Measurements from ENCODE around the gene TGFBR1.
A peak's percentile ranks its signal among the peaks of the same experiment; 100 is the strongest.
"Not testable (repeated sequence)": the region's sequence is repeated elsewhere in the genome, so short reads cannot be mapped to it uniquely, and the experiment has no call there.

The TGFBR1 gene

GRCh38 chr9:99076483-99077171 lies 28.3 kb upstream of the TGFBR1 start:
- peak; percentile 57 for DNase-seq

GRCh38 chr9:99078717-99079116 lies 26.2 kb upstream of the TGFBR1 start:
- DNase-seq: no peak

- no peak for DNase-seq
These were observed 25.4 kb upstream of the TGFBR1 start for GRCh38 chr9:99079542-99079941.

GRCh38 chr9:99083051-99083450 lies 21.9 kb upstream of the TGFBR1 start:
- no peak for DNase-seq

GRCh38 chr9:99085949-99086948 lies 18.7 kb upstream of the TGFBR1 start:
- no peak for DNase-seq

- no peak for DNase-seq
These were observed 17.5 kb upstream of the TGFBR1 start for GRCh38 chr9:99087462-99087861.

- no peak for DNase-seq
These were observed 14.4 kb upstream of the TGFBR1 start for GRCh38 chr9:99090336-99091130.

- peak; percentile 40 for DNase-seq
These were observed 12.0 kb upstream of the TGFBR1 start for GRCh38 chr9:99092643-99093491.

- no peak for DNase-seq
These were observed 11.5 kb upstream of the TGFBR1 start for GRCh38 chr9:99093492-99093791.

GRCh38 chr9:99095565-99095964 lies 9.3 kb upstream of the TGFBR1 start:
- no peak for DNase-seq

- DNase-seq: no peak
These were observed 8.5 kb upstream of the TGFBR1 start for GRCh38 chr9:99096409-99096808.

- DNase-seq: not testable (repeated sequence)
These were observed 4.9 kb upstream of the TGFBR1 start for GRCh38 chr9:99099806-99100585.

GRCh38 chr9:99101271-99101670 lies 3.6 kb upstream of the TGFBR1 start:
- no peak for DNase-seq

- DNase-seq: no peak
These were observed 3.1 kb upstream of the TGFBR1 start for GRCh38 chr9:99101812-99102211.

- DNase-seq: no peak
These were observed 1.6 kb upstream of the TGFBR1 start for GRCh38 chr9:99103054-99103895.

GRCh38 chr9:99103901-99104458 lies 933 bp upstream of the TGFBR1 start:
- DNase-seq: peak; percentile 14

GRCh38 chr9:99105152-99106043 lies 485 bp downstream of the TGFBR1 start:
- peak; percentile 21 for DNase-seq

GRCh38 chr9:99106044-99106375 lies 1.1 kb downstream of the TGFBR1 start:
- no peak for DNase-seq

- DNase-seq: no peak
These were observed 2.5 kb downstream of the TGFBR1 start for GRCh38 chr9:99107421-99107820.
